WI38 (cell line): ENCODE data around the gene ITGA8.

ENCODE experiments used
- H3K4me3 ChIP-seq: 2 replicates; pipeline ENCODE4 v1.5.1; 2011; ENCODE audit warnings: low read depth, mild to moderate bottlenecking, control low read depth, low read length
- TF ChIP-seq, protein P1 (sequence below): IDR thresholded peaks from 2 replicates; pipeline ENCODE4 v1.5.1; 2012; ENCODE audit warnings: low read depth, mild to moderate bottlenecking, control low read depth, low read length

ITGA8 gene

DNA sequence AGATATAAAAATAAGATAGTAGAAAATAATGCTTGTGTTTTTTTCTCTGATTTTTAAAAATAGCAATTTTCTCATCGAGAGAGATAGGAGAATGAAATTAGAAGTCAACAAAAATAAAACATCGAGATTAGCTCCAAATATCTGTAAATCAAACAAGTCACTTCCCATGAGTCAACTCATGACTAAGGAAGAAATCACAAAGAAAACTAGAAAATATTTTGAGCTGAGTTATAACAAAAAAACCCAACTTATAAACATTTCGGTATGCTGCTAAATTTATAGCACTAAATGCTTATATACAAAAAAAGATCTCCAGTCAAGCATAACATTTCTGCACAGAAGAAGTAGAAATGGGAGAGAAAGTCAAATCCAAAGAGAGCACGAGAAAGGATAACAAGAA is 140.1 kb downstream of the ITGA8 start:
- no peak overlapping the region for H3K4me3 ChIP-seq
- TF ChIP-seq, protein P1, sequence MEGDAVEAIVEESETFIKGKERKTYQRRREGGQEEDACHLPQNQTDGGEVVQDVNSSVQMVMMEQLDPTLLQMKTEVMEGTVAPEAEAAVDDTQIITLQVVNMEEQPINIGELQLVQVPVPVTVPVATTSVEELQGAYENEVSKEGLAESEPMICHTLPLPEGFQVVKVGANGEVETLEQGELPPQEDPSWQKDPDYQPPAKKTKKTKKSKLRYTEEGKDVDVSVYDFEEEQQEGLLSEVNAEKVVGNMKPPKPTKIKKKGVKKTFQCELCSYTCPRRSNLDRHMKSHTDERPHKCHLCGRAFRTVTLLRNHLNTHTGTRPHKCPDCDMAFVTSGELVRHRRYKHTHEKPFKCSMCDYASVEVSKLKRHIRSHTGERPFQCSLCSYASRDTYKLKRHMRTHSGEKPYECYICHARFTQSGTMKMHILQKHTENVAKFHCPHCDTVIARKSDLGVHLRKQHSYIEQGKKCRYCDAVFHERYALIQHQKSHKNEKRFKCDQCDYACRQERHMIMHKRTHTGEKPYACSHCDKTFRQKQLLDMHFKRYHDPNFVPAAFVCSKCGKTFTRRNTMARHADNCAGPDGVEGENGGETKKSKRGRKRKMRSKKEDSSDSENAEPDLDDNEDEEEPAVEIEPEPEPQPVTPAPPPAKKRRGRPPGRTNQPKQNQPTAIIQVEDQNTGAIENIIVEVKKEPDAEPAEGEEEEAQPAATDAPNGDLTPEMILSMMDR = no peak

DNA sequence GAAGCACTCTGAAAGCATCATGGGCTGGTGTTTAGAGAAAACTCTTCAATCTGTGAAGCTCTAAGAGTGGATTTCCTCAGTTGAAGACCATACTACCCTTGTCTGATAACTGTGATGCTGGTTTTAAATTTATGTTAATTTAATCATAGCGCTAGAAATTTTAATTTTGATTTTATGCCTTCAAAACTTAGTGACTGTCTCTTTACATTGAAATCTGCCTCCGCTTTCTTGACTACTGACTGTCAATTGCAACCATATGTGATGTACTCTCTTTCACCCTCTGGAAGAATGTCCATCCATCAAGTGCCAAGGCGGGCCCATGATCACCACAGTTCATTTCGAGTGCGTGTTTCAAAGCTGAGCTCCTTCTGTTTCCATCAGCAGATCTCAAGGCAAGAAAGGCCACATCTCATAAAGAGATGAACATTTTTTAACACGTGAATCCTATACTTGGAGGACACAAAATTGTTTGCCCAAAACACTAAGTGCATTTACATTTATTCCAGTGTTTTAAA is 147.1 kb downstream of the ITGA8 start:
- no peak overlapping the region for H3K4me3 ChIP-seq
- TF ChIP-seq, protein P1 = no peak

DNA sequence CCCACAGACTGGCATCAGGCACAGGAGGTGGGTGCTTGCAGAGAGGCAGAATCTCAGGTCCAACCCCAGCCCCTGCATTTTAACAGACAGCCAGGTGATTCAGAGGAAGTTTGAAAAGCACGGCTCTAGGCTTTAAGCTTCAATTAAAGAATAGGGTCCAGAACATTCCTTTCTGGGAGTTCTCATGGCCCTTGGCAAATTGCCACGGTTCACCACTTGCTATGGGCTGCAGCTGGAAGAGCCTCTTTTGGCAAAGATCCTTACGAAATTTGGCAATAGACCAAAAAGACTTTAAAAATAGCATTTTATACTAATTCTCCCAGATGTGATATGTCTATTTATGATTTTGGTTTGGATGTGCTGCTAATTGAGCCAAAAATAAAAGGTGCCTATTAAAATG is 148.1 kb downstream of the ITGA8 start:
- H3K4me3 ChIP-seq = no peak overlapping the region
- TF ChIP-seq, protein P1 = no peak

DNA sequence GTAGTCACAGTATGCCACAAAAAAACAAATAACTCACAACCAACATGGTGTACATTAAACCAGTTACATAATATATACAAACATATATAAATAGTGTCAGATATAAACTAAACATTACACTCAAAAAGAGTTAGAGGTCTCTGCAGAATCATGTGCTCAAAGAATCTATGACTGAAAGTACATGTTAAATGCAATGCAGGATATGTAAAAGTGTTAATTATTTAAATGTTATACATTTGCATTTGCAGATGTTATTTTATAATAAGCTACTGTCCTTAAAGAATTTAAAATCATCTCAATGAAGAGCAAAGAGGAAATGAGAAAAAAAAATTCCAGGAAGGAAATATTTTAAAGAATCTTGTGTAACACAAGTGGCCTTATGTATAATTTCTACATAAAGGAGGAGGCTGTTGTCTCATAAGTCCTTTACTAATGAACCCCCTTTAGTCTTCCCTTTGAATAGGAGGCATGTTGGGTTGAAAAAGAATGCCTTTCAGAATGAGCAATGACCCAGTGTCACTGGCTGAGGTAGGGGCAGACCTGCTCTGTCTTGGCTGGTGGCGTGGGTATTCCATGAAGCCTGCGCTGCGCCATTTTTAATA is 148.9 kb downstream of the ITGA8 start:
- TF ChIP-seq, protein P1 = no peak
- H3K4me3 ChIP-seq = no peak overlapping the region

DNA sequence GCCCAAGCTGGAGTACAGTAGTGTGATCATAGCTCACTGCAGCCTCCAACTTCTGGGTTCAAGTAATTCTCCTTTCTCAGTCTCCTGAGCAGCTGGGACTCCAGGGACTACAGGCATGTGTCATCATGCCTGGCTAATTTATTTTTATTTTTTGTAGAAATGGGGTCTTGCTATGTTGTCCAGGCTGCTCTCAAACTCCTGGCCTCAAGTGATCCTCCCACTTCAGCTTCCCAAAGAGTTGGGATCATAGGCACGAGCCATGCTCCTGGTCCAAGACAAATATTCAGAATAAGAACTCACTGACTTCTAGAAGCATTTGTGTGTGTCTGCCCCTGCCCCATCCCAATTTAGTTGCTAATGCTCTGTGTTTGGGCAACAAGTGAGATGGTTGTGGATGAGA is 151.8 kb downstream of the ITGA8 start:
- TF ChIP-seq, protein P1 = no peak
- H3K4me3 ChIP-seq = no peak overlapping the region

DNA sequence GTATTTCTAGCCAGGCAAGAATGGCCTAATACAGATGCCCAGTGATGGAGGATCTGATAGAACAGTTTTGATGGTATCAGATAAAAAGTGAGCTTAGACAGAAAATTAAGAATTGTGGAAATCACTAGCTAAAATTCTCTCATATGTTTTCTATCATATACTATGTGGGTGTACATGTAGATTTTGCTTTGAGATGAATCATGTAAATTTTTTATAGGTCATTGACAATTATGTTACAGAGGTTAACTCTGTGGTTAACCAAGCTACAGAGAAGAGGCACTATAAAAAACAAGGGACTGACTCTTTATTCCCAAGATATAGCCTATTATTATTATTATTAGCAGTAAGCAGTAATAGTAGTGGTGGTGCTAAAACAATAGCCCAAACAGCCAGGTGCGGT is 156.5 kb downstream of the ITGA8 start:
- TF ChIP-seq, protein P1 = no peak
- no peak overlapping the region for H3K4me3 ChIP-seq

DNA sequence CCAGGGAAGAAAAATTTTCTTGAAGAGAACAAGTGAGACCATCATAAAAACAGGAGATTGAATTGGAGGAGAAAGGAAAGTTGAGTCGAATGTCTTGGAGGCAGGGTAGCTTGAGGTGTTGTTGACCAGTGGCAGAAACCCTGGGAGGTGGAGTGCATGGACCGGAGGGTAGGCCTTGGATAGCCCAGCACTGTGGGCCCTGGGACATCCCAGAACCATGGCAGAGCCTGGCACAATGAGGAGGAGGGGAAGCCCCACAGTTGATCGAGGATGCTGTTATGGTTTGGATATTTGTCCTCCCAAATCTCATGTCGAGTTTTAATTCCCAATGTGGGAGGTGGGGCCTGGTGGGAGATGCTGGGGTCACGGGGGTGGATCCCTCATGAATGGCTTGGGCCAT is 157.1 kb downstream of the ITGA8 start:
- no peak overlapping the region for H3K4me3 ChIP-seq
- TF ChIP-seq, protein P1 = no peak
